HepG2 (cell line): ENCODE measurements around the gene PRDM10. TPM values are rescaled to one million over a fixed set of nuclear protein-coding genes. Genes with fewer than 3 reads are reported as not detected.

Source experiments
- FOXK1 ChIP-seq: sonication (generic); formaldehyde crosslinking; IDR thresholded peaks from 2 replicates; pipeline ENCODE4 v1.4.0; 2020; ENCODE audit warnings: low read depth, missing genetic modification reagents, borderline replicate concordance
- KAT2B ChIP-seq: fragments of 150-350 bp; IDR thresholded peaks from 2 replicates; pipeline ENCODE4 v1.6.1; 2014; ENCODE audit warnings: low read depth, low read length, borderline replicate concordance
- KLF11 ChIP-seq: IDR thresholded peaks from 2 replicates; pipeline ENCODE4 v1.6.1; 2016; ENCODE audit warnings: missing compliant biosample characterization
- NFIC ChIP-seq: IDR thresholded peaks from 2 replicates; pipeline ENCODE4 v1.6.1; 2012; ENCODE audit warnings: mild to moderate bottlenecking, low read length, inconsistent platforms
- NONO ChIP-seq, 2 experiments: fragments of 450-650 bp in 1 of 2; sonication (generic) in 1 of 2; formaldehyde crosslinking in 1 of 2; IDR thresholded peaks in 1 of 2; conservative IDR thresholded peaks in 1 of 2; 2 replicates each; pipeline versions ENCODE4 v1.6.1 to v1.8.0; 2017 to 2022; ENCODE audit warnings: mild to moderate bottlenecking in 1 of 2, missing genetic modification reagents in 1 of 2, moderate library complexity in 1 of 2
- NR2F6 ChIP-seq, 2 experiments: IDR thresholded peaks; 2 replicates each; pipeline ENCODE4 v1.6.1; 2016; ENCODE audit warnings: antibody characterized with exemption in 1 of 2, mild to moderate bottlenecking in 1 of 2
- POLR2G ChIP-seq: fragments of 200-400 bp; formaldehyde crosslinking; IDR thresholded peaks from 2 replicates; pipeline ENCODE4 v1.6.1; 2018; ENCODE audit warnings: mild to moderate bottlenecking, low read depth, low read length, moderate library complexity
- PPARG ChIP-seq: conservative IDR thresholded peaks from 2 replicates; pipeline ENCODE4 v1.6.1; 2016; ENCODE audit warnings: missing biosample characterization, missing genetic modification reagents
- ZNF343 ChIP-seq: sonication (generic); formaldehyde crosslinking; IDR thresholded peaks from 2 replicates; pipeline ENCODE4 v1.4.0; 2020; ENCODE audit warnings: mild to moderate bottlenecking, missing genetic modification reagents
- ZNF460 ChIP-seq: sonication (generic); formaldehyde crosslinking; IDR thresholded peaks from 2 replicates; pipeline ENCODE4 v1.5.1; 2020; ENCODE audit warnings: missing genetic modification reagents, mild to moderate bottlenecking, borderline replicate concordance
- ZNF510 ChIP-seq: sonication (generic); formaldehyde crosslinking; IDR thresholded peaks from 2 replicates; pipeline ENCODE4 v1.4.0; 2020; ENCODE audit warnings: low read depth, mild to moderate bottlenecking, missing genetic modification reagents
- ZNF614 ChIP-seq: IDR thresholded peaks from 2 replicates; pipeline ENCODE4 v1.6.1; 2018; ENCODE audit warnings: missing biosample characterization, missing genetic modification reagents, inconsistent platforms, borderline replicate concordance
- polyA plus RNA-seq, 8 experiments: library from polyadenylated mRNA; depleted of rRNA in 3 of 8; stranded (reverse) in 7 of 8; unstranded in 1 of 8; fragments of >200 nt; fragmentation: Illumina TruSeq in 4 of 8; extraction: Trizol in 4 of 8; gene quantifications; 2 replicates each; pipeline versions ENCODE4 v1.2.1 to v1.2.3, GENCODE V29; 2011 to 2016; ENCODE audit warnings: low read depth in 4 of 8, missing spikeins in 1 of 8, mixed read lengths in 1 of 8; ENCODE audit not compliant: insufficient read depth in 1 of 8
- total RNA-seq, 5 experiments: library from RNA; depleted of rRNA; stranded (reverse); fragments of >200 nt; fragmentation: Illumina TruSeq; extraction: Trizol; gene quantifications; 2 replicates each; pipeline ENCODE4 v1.2.3, GENCODE V29; 2016; ENCODE audit warnings: low read depth in 1 of 5
- TF ChIP-seq, protein P1 (sequence below): sonication (generic); formaldehyde crosslinking; IDR thresholded peaks from 2 replicates; pipeline ENCODE4 v1.4.0; 2020; ENCODE audit warnings: missing genetic modification reagents
- TF ChIP-seq, protein P2 (sequence below): sonication (generic); formaldehyde crosslinking; IDR thresholded peaks from 2 replicates; pipeline ENCODE4 v1.5.1; 2020; ENCODE audit warnings: mild to moderate bottlenecking, missing genetic modification reagents, borderline replicate concordance
- TF ChIP-seq, protein P3 (sequence below): sonication (generic); formaldehyde crosslinking; IDR thresholded peaks from 2 replicates; pipeline ENCODE4 v1.4.0; 2020; ENCODE audit warnings: missing genetic modification reagents
- TF ChIP-seq, protein P4 (sequence below): sonication (generic); formaldehyde crosslinking; IDR thresholded peaks from 2 replicates; pipeline ENCODE4 v1.5.1; 2020; ENCODE audit warnings: missing genetic modification reagents, mild to moderate bottlenecking, borderline replicate concordance

PRDM10 gene
- total and polyA plus RNA-seq, 2 of the 13 experiments (the other 11 are each of a cell fraction or from before 2014, with no cell fraction given): 5.7 to 5.8 TPM

DNA sequence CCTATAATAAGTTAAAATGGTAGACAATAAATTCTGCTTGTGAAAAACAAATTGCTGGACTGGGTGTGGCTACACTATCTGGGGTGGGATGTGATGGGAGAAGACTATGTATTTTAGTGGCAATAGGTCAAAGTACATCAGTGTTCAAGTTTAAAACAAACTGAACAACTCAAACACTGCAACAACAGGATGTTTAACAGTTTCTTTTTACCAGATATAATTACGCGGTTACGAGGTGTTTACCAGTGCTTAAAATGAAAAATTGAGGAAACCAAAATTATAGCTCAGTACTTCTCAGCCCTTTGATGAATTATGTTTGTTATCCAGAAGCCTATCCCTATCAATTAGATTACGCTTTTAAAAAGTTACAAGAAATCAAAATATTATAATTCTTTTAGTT is 3.2 kb downstream of the PRDM10 start (continued):
- TF ChIP-seq POLR2G (peak; percentile 41; the same call in 1 of the 2 replicates), FOXK1 (CRISPR knock-in tag) (peak; percentile 56; the same call in 1 of the 2 replicates), ZNF460 (CRISPR knock-in tag) (no peak), ZNF343 (CRISPR knock-in tag) (no peak), PPARG (CRISPR knock-in tag) (peak; percentile 71), KAT2B (no peak), KLF11 (CRISPR knock-in tag) (no peak), ZNF614 (0 out of 2 replicates have a peak, but pooled peaks have one; percentile 22), NFIC (peak; percentile 90), NR2F6 (IDR thresholded peaks at IDR 0.05) (peak; percentile 81), NR2F6 (CRISPR knock-in tag; IDR thresholded peaks at IDR 0.05) (peak; percentile 81), NONO (IDR thresholded peaks at IDR 0.05) (no peak), NONO (CRISPR knock-in tag; conservative IDR thresholded peaks at IDR 0.05) (peak; percentile 41), ZNF510 (CRISPR knock-in tag) (no peak)
- TF ChIP-seq, protein P1, sequence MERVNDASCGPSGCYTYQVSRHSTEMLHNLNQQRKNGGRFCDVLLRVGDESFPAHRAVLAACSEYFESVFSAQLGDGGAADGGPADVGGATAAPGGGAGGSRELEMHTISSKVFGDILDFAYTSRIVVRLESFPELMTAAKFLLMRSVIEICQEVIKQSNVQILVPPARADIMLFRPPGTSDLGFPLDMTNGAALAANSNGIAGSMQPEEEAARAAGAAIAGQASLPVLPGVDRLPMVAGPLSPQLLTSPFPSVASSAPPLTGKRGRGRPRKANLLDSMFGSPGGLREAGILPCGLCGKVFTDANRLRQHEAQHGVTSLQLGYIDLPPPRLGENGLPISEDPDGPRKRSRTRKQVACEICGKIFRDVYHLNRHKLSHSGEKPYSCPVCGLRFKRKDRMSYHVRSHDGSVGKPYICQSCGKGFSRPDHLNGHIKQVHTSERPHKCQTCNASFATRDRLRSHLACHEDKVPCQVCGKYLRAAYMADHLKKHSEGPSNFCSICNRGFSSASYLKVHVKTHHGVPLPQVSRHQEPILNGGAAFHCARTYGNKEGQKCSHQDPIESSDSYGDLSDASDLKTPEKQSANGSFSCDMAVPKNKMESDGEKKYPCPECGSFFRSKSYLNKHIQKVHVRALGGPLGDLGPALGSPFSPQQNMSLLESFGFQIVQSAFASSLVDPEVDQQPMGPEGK: peak; percentile 57; the same call in 1 of the 2 replicates
- TF ChIP-seq, protein P2, sequence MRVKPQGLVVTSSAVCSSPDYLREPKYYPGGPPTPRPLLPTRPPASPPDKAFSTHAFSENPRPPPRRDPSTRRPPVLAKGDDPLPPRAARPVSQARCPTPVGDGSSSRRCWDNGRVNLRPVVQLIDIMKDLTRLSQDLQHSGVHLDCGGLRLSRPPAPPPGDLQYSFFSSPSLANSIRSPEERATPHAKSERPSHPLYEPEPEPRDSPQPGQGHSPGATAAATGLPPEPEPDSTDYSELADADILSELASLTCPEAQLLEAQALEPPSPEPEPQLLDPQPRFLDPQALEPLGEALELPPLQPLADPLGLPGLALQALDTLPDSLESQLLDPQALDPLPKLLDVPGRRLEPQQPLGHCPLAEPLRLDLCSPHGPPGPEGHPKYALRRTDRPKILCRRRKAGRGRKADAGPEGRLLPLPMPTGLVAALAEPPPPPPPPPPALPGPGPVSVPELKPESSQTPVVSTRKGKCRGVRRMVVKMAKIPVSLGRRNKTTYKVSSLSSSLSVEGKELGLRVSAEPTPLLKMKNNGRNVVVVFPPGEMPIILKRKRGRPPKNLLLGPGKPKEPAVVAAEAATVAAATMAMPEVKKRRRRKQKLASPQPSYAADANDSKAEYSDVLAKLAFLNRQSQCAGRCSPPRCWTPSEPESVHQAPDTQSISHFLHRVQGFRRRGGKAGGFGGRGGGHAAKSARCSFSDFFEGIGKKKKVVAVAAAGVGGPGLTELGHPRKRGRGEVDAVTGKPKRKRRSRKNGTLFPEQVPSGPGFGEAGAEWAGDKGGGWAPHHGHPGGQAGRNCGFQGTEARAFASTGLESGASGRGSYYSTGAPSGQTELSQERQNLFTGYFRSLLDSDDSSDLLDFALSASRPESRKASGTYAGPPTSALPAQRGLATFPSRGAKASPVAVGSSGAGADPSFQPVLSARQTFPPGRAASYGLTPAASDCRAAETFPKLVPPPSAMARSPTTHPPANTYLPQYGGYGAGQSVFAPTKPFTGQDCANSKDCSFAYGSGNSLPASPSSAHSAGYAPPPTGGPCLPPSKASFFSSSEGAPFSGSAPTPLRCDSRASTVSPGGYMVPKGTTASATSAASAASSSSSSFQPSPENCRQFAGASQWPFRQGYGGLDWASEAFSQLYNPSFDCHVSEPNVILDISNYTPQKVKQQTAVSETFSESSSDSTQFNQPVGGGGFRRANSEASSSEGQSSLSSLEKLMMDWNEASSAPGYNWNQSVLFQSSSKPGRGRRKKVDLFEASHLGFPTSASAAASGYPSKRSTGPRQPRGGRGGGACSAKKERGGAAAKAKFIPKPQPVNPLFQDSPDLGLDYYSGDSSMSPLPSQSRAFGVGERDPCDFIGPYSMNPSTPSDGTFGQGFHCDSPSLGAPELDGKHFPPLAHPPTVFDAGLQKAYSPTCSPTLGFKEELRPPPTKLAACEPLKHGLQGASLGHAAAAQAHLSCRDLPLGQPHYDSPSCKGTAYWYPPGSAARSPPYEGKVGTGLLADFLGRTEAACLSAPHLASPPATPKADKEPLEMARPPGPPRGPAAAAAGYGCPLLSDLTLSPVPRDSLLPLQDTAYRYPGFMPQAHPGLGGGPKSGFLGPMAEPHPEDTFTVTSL (CRISPR knock-in tag): peak; percentile 74; the same call in 1 of the 2 replicates
- TF ChIP-seq, protein P3, sequence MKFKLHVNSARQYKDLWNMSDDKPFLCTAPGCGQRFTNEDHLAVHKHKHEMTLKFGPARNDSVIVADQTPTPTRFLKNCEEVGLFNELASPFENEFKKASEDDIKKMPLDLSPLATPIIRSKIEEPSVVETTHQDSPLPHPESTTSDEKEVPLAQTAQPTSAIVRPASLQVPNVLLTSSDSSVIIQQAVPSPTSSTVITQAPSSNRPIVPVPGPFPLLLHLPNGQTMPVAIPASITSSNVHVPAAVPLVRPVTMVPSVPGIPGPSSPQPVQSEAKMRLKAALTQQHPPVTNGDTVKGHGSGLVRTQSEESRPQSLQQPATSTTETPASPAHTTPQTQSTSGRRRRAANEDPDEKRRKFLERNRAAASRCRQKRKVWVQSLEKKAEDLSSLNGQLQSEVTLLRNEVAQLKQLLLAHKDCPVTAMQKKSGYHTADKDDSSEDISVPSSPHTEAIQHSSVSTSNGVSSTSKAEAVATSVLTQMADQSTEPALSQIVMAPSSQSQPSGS (CRISPR knock-in tag): peak; percentile 78; the same call in 1 of the 2 replicates
- TF ChIP-seq, protein P4, sequence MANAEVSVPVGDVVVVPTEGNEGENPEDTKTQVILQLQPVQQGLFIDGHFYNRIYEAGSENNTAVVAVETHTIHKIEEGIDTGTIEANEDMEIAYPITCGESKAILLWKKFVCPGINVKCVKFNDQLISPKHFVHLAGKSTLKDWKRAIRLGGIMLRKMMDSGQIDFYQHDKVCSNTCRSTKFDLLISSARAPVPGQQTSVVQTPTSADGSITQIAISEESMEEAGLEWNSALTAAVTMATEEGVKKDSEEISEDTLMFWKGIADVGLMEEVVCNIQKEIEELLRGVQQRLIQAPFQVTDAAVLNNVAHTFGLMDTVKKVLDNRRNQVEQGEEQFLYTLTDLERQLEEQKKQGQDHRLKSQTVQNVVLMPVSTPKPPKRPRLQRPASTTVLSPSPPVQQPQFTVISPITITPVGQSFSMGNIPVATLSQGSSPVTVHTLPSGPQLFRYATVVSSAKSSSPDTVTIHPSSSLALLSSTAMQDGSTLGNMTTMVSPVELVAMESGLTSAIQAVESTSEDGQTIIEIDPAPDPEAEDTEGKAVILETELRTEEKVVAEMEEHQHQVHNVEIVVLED: peak; percentile 17; the same call in 1 of the 2 replicates
